HG03442 (cell line): Measurements from ENCODE around the gene HMGB1.

Source experiments
- ATAC-seq: cut with Tn5 transposase; IDR thresholded peaks from one replicate; pipeline ENCODE4 v1.9.1; 2021; ENCODE audit warnings: mild to moderate bottlenecking, moderate library complexity; ENCODE audit not compliant: unreplicated experiment

Gene HMGB1

DNA sequence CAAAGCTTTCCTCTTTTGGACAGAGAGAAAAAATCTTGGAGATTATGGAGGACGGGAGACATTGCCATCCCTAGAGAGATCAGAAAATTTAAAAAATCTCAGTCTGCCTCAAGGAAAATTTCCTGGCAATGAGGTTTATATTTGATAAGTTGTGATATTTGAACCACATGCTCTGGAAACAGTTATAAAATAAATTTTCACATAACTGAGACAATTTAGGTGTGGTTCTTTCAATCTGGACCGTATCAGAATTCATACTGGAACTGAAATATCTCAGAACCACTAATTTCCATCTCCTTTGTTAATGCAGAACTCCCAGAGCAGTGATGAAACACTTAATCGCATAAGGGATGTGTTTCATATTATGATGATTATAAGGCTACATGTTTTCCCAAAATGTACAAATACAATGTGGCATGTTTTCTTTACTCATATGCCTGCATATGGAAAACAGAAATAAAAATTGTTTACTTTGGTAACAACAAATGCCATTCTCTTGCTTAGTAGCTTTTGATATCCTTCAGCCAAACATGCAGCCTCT lies 29.8 kb downstream of the HMGB1 start:
- ATAC-seq = no peak

DNA sequence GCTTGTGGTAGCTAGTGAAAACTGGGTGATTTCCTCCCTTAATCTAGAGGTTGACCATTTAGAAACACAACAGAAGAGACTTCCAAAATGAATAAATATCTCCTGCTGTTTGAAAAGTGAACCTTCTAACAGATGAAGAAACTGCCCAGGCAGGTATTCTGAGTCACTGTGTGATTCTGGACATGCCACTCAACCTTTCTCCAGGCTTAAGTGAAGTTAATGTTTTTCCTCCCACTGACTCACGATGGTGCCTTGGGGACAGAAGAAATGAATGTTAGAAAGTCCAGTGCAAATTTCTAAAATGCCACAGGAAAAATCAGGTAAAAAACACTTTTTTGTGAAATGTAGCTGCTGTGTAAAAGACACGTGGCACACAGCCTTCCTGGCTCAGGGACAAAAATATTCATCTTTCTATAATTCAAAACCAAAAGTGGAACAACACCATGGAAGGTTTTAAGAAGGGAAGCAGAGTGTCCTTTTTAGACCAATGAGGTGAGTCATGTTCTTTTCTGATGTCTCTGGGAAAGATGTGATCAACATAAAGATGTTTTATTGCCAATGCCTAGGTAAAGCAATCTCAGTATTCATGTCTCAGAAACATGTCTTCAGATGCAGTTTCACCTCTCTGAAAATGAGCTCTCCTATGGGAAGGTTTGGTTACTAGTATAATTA lies 34.3 kb downstream of the HMGB1 start:
- ATAC-seq = no peak

DNA sequence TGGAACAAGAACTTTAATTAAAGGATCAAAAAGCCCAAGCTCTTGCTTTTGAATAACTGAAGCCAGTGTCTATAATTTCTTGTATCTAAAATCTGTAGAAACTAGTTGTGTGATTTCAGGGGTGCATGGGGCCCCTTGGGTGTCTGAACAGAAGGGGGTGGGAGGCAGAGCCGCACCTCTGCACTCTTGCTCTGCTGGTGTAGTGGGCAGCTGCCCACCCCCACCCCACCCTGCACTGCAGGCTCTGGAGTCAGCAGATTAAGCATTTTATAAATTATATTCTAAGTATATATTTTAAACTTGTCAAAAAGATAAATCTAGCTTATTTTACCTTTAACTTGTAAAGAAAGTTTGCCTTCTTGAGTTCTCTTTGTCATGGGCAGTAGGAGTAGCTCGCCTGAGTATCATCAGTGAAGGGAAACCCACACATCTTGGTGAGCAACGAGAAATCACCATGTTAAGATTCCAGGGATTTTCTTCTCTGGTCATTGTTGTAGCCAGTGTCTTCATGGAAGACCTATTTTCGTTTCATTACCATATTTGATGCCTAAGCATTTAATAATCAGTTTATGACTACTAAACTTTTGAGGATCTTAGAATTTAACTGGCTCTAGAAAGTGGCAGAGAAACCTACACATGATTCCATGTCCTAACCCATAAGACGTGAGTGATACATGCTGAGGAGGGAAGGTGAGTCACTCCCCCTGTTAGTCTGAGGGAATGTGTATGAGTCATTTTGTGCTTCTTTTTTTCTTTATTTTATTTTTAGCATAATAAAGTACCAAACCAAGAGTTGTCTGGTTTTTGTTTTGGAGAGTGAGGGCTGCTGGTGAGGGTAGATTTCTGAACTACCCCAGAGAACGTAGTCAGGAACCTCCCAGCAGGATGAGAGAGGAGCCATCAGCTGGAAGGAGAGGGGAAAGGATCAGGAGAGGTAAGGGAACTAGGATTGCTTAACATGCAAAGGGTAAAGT lies 35.7 kb downstream of the HMGB1 start:
- ATAC-seq = peak; percentile 81

DNA sequence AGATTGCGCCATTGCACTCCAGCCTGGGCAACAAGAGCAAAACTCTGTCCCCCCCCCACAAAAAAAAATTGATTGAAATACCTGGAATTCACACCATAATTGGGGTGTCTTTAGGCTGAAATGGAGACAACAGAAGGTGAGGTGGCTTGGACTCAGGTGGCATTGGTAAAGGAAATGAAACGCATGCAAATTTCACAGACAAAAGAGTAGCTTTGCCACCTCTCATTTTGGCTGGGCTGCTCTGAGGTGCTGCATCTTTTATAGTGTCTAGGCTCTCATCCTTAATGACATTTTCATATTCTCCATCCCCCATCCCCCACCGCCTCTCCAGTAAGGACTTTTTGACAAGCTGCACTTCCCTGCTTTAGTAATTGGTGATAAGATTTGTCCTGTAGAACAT lies 36.5 kb downstream of the HMGB1 start:
- no peak for ATAC-seq

DNA sequence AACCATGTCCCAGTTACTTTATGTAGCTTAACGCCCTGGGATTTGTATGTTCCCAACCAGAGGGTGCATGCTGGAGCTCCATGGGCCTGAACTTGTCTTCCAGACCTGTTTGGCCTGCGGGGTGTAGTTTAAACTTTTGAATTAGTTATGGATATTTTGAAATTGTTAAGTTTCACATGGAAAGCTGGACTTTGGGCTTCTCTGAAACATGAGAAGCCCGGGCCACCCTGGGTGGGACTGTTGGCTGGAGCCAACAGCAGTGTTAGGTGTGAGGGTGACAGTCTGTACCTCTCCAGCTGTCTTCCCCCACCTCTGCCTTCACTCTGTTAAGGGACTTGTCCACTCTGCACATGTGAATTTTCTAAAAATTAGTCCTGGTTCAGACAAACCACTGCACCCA lies 41.8 kb downstream of the HMGB1 start:
- no peak for ATAC-seq

DNA sequence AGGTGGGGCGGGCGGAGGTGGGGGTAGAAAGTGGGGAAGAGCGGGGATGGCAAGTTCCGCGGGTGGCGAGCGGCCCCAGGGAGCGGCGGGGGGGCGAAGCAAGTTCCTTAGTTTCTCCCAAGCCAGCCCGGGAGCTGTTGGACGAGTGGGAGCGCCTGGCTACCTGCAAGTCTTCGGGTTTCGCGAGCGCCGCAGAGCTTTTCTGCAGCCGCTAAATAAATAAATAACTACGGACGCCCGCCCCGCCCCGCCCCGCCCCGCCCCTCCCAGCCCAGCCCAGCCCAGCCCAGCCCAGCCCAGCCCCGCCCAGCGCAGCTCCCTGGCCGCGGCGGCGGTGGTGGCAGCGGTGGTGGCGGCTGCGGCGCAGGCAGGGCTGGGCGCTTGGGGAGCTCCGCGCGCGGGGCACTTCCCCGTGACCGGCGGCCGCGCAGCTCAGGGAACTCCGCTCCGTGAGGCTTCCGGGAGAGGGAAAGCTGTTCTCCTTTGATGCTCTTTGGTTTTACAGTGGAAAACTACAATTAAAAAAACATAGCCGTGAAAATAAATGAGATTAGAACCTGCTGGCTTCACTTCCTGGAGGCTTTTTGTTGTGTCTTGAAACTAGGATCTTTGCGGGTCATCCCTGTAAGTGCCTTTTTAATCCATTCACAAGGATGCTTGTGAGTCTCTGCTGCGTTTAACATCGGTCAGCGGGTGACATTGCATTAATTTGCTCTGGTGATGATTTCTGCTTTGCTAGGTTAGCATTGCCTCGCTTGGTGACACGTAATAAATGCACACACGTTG lies 43.5 kb downstream of the HMGB1 start, which contains the start of gene UBE2L5:
UBE2L5 (plus strand) TSS at position 440 of the 786 bp plus-strand sequence. CDS start 5,498 bp downstream, outside the sequence.
- ATAC-seq = peak; percentile 66

DNA sequence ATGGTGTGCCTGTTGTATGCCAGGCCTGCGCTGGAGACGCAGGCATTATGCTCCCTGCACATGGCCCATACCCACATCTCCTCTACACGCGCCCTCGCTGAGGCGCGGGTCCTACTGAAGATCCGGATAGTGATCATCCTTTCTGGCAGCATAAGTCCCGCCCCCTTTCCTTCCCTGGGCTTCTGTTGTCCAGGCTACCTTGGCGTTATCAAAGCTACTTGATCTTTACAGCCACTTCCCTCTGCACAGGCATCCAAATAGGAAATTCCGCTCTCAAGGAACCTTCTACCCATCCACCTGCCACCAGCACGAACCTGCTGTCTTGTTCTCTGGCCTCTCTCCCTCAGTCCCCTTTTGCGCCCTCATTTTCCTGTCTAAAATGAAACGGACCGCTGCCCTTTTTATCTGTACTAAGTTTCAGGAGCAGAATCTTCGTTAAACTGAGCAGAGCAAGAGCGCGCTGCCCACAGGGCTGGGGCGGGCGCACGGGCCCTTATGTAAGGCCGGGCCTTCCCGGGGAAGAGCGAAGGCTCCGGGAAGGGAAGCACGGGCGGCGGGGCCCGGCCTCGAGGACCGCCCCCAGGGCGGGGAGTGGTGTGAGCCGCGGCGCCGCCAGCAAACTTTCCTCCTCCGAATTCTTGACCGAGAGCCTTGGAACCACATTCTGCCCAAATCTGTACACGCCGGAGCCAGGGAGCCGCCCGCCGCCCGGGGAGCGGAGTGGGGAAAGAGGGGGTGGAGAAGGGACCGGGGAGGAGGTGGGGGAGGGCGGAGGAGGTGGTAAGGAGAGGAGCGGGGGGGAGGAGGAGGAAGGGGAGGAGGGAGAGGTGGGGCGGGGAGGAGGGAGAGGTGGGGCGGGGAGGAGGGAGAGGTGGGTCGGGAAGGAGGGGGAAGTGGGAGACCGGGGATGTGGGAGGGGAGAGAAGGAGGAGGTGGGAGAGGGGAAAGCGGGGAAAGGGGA lies 44.4 kb downstream of the HMGB1 start:
- ATAC-seq = peak; percentile 31

DNA sequence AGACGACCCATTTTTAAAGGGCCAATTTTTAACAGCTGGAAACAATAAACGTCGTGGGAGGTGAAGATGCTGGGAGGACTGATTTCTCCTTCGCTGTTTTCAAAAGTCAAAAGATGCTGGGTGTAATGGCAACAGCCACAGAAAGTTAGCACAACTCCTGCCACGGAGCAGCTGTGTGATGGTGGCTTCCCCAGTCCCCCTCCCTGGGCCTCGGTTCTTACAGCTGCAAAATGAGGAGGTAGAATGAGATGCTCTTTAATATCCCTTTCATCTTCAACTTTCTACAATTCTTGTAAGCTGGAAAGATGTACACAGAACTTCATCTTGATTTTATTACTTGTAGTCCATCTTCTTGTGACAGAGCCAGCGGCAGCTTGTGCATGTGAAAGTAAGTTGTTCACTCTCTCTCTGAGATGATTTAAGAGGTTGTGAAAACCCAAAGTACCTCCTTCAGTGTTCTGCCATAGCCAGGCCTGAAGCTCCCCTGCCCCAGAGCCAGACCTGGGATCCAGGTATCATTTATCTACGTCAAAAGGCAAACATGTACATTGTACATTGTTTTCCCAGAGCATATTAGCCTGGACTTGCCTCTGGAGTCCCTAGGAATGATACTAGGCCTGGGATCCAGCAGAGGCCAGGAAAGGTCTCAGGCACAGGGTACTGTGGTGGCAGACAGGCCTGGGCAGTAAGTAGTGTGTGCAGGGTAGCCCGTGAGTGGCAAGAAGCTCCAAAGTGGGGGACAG lies 46.8 kb downstream of the HMGB1 start:
- no peak for ATAC-seq

DNA sequence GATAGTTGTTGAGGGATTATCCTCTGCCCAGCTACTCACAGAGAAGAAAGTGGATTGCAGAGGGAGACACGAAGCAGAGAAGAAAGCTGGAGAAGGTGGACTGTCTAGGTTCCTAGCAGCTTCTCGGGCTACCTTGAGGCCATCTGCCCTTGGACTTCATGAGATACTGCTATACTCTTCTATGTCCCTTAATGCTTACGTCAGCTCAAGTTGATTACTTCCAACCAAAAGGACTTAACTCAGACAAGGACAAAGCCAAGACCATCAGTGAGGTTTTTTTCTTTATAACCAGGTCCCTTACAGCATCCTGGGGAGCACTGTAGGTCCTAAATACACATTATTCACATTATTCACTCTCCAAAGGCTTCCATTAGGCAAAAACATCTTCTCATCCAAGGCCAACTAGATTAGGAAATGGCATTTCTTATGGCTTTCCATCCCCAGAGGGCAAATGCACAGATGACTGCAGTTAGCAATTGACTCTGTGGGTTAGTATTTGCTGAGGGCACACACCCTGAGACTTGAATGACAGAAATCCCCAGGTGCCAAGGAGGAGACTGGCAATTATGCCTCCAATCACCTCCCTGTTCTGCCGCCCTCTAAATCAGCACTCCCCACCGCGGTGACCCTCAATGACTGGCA lies 47.5 kb downstream of the HMGB1 start:
- no peak for ATAC-seq

DNA sequence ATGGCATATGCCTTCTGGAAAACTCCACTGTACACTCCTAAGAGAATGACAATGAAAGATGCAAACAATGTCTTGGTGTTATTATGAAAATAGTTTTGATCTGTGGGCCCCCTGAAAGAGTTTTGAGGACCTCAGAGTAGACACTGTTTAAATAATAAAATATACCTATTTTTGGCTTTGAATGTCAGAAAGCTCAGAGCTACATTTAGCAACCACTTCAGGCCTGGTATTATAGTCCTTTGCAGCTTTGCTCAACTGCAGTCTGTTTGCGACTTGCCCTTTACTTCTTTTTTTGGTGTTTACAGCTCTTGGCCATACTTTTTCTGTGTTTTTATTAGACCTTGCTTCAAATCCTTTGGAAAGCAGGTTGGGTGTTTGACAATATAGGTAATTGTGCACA lies 49.3 kb downstream of the HMGB1 start:
- no peak for ATAC-seq

DNA sequence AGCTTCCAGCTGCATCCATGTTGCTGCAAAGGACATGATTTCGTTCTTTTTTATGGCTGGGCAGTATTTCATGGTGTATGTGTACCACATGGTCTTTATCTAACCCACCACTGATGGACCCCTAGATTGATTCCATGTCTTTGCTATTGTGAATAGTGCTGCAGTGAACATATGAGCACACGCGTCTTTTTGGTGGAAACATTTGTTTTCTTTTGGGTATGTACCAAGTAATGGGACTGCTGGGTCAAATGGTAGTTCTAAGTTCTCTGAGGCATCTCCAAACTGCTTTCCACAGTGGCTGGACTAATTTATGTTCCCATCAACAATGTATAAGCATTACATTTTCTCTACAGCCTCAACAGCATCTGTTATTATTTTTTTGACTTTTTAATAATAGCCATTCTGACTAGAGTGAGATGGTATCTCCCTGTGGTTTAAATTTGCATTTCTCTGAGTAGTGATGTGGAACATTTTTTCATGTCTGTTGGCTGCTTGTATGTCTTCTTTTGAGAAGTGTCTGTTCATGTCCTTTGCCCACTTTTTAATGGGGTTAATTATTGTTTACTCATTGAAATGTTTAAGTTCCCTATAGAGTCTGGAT lies 50.2 kb downstream of the HMGB1 start:
- peak; percentile 66 for ATAC-seq

DNA sequence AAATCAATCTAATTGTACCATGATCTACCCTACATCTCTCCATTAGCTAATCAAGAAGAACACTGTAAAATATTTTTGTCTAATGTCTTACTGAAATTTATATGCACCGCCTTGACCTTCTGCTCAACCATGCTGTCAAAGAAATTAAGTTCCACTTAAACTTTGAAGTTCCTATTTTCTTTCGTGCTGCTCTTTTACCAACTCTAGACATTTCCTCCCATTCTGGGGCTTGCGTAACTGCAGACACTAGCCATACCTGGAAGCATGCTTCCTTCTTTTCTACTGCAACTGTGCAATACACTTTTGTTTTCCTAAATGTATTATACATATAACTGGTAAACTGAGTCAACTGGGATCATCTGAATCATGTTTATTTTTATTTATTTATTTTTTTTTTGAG lies 51.9 kb downstream of the HMGB1 start:
- ATAC-seq = no peak

DNA sequence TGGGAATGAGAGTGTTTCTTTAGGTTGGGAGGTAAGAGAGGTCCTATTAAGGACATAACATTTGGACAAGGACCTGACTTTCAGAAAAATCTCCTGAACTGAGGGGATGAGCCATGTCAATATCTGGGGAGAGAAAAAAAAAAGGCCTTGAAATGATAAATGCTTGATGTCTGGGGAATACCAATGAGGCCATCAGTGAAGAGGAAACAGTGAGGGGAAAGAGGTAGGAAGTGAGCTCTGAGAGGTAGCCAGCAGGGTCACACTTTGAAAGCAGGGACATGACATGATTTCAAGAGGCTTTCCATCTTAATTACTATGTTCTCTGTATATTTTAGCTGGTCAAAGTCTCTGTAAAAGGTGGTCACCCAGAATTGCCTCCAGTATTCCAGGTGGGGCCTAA lies 53.4 kb downstream of the HMGB1 start:
- no peak for ATAC-seq

DNA sequence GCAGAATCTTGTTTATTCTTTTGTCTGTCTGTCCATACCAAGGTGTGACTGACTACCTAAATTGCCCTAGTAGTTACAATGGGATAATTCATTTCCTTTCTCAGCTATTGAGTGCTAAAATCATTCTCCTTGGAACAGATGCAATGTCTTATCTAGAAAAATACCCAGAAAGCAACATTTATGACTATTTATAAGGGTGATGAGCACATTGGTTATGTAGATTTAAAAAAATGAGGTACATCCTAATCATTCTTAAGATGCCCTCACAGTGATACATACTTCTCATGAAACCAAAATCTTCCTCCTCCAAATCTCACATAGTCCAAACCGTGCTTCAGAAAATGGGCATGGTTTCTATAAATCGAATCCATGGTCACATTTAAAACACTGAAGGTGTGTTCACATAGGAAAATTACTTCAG lies 55.0 kb downstream of the HMGB1 start:
- ATAC-seq = no peak

DNA sequence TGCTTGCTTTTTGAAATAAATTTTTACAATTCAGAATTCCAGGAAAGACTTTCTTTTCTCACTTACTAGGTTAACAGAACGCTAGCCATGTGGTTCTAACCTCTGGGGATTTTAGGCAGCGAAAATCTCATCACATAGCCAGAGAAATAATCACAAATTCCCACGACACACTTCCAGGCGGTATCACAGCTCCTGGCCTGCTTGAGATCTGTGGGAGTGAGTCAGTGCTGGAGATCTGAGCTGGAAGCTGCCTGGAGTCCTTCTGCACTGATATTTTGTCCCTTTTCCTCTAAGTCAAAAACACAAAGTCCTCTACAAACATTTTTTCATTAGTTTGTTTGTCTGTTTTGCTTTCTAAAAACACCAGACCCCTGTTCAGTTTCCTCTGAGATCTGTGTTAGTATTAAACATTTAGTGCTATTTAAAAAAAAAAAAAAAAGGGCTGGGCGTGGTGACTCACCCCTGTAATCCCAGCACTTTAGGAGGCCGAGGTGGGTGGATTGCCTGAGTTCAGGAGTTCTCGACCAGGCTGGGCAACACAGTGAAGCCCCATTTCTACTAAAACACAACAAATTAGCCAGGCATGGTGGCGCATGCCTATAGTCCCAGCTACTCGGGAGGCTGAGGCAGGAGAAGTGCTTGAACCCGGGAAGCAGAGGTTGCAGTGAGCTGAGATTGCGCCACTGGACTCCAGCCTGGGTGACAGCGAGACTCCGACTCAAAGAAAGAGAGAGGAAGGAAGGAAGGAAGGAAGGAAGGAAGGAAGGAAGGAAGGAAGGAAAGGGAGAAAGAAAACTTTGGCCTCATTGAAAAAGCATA lies 55.6 kb downstream of the HMGB1 start:
- ATAC-seq = no peak

DNA sequence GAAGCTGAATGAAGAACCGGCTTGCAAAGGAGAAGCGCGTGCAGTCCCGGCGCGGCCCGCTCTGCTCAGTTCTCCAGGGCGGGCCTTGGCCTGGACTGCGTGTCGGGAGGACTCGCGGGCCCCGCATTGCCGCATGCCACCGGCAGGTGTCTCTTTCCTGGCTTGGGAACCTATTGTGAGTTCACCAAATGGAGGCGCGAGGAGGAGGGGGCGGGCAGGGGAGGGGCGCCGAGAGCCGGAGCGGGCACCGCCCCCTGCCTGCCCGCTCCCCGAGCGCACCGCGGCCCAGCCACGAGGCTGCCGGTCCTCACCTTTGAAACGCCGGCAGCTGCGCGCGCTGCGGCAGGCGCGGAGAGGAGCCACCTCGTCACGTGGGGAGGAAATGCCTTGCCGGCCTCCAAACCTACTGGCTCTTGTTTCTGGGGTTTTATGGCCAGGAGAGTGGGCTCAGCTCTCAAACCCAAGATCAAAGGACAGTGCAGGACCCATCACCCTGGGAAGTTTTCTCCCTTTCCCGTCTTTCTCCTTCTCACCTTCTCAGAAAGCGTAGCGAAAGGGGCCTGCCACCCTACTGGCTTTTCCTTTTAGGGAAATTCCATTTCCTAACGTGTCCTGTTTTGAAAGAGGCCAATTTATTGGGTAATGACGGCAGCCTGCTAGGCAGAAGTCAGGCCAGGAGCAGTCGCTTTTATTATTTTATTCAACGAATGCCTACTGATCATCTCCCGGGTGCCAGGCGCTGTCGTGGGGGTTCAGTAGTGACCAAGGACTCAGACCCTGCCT lies 57.2 kb downstream of the HMGB1 start:
- ATAC-seq = peak; percentile 91
